GM18508 (cell line): ENCODE results near the gene AEBP2.
"Not testable (repeated sequence)": the region's sequence is repeated elsewhere in the genome, so short reads cannot be mapped to it uniquely, and the experiment has no call there.

ENCODE experiments used
- ATAC-seq: cut with Tn5 transposase; IDR thresholded peaks from one replicate; pipeline ENCODE4 v1.9.1; 2021; ENCODE audit warnings: moderate number of reproducible peaks; ENCODE audit not compliant: insufficient read depth, unreplicated experiment

AEBP2 gene

DNA sequence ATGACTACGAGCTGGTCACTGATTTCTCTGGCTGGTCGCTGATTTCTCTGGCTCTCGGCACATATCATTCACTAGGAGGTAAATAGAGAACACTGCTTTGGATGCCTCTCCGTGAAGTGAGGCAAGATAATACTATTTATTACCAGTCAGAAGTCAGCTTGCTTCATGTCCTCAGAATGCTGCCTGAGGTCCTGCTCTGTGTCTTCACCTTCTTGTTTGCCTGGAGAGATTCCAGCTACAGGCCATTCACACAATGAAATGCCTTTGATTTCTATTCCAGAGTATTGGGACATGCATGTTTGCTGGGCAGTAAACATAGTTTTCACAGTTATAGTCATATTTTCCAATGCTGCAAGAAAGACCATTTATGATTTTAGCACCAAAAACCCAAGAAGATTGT lies 106.7 kb downstream of the AEBP2 start:
- ATAC-seq = no peak

DNA sequence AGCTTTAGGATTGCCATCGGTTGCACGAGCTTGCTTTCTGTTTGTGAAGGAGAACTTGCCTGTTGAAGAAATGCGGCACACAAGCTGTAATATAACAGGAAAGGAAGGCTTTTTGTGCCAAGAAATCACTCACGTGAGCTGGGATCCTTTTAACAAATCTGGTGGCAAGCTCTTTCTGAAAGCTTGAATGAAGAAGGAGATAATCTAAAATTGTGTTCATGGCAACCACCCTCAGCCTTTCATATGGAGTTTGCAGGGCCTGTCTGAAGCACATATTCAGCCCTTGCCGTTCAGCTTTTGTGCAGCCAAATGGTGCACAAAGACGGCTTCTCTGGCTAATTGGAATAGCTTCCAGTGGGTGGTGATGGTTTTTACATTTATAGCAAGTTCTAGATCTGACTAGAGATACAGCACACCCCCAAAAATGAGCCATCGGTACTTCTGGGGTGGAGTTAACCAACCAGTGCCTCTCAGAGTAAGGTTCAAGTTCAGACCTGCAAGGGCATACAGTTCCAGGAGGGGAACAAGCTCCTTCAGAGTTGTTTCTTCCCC lies 107.4 kb downstream of the AEBP2 start:
- no peak for ATAC-seq

DNA sequence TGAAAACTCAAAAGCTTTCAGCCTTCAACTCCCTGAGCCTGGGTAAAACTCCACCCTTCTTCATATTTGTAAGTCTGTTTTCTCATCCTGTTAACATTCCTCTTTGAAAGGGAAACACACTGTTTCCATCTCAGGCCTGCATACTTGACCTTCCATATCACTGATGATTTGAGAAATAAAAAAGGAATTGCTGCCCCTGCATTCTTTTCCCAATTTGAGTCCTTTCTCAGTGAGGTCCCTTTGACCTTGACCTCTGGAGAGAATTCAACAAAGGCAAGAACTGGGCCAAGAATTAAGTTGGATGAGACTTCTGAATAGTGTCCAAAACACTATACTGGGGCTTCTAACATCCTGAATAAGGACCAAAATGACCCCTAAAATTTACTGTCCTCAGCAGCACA lies 108.0 kb downstream of the AEBP2 start:
- no peak for ATAC-seq

DNA sequence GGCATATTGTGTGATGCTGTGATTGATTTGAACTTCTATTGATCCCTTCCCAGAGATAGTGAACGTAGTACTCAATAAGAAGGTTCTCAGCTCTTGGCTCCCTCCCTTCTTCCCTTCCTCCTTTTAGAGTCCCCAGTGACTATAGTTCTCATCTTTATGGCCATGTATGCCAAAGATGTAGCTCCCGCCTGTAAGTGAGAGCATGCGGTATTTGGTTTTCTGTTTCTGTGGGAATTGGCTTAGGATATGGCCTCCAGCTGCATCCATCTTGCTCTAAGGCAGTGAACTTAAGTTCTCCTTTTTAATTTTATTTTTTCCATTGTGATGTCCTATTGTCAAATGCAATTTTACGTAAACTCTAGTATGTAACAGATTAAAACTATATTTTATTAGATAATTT lies 109.5 kb downstream of the AEBP2 start:
- ATAC-seq = no peak

DNA sequence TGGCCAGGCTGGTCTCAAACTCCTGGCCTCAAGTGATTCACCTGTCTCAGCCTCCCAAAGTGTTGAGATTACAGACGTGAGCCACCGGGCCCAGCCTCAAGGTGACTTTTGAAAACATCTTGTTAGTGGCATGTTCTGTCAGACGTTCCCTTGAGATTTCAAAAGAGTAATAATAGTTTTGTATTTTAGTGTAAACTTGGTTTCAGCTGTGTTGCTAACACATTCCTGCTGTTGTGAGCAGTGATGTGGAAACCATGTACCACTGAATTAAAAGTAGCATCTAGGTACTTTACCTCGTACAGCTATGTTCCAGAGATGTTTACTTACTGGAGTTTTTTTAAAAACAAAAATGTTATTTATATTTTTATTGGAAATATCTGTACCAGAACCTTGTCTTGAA lies 111.3 kb downstream of the AEBP2 start:
- ATAC-seq = no peak

DNA sequence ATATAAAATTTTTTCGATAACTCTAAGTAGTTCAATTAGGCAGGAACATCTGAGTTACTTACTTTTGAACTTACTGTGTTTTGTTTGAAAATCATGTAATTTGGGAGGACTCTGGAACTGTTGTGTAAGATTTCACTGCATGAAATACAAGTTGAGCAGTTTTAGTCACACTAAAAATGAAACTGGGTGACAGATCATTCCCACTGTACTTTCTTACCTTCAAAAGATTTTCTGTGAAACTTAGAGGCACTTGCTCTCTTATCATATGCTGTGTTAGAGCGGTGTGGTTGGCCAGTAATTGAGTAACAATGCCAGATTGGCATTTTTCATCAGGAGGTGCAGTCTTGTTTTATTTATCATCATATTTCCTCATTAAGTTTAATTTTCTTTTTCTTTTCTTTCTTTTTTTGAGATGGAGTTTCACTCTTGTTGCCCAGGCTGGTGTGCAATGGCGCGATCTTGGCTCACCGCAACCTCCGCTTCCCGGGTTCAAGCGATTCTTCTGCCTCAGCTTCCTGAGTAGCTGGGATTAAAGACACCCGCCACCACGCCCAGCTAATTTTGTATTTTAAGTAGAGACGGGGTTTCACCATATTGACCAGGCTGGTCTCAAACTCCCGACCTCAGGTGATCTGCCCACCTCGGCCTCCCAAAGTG lies 113.3 kb downstream of the AEBP2 start:
- ATAC-seq = not testable (repeated sequence)

DNA sequence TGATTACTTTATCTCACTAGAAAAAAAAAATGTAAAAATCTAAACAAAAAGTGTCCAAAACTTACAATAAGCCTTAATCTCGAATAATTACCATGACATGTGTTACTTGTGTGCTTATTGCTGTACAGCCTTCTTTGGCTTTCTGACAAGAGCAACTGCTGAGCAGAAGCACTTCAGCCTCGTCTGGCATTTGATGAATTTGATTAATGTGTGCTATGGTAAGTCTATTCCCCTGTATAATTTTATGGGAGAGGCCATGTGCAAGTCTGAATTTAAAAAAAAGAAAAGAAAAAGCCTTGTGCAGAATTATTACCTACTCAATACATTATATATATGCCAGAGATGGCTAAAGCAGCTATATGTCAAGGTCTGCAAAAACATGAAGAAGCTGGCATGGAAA lies 113.9 kb downstream of the AEBP2 start:
- no peak for ATAC-seq

DNA sequence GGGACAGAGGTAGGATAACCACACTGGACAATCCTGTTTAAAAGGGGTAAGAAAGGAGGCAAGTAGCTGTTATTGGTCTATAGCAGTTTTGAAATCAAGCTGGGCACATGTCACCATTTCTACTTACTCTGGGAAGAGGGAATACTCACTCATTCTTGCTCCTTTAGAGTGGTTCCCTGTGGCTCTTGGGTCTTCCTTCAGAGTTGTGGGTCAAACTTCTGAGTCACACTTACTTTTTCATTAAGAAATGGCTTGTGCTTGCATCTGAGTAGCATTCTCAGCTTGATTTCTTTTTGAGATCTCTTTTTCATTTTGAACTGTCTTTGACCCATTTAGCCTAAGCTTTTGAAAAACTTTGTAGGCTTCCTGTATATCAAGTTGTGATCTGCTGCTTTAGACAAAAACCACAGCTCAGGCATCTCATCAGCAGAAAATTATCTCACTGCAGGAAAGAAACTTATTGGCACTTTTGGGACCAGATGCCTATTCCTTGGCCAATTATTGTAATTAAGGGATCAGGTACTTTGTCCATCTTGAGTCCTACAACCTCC lies 122.2 kb downstream of the AEBP2 start:
- ATAC-seq = no peak
